ENCODE data around the gene ATF6B.

DNA sequence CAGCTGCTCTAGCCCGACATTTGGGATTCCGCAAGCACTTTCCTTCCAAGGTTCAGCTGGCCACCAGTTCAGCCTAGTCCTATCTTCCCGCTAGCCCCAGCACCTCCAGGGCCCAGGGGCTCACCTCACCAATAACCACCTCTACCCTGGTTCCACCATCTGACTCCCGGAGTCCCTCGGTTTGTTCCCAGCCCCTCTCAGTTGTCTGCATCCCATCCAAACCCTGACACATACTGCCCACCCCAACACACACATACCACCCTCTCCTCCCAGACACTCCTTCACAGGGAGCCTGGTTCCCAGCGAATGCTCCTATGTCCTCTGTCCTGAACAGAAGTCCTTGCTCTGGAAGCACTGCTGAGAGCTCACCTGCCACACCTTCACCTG lies 19.3 kb downstream of the ATF6B start:
- TF ChIP-seq CTCF (conservative IDR thresholded peaks at IDR 0.05) (no peak), EZH2 (IDR thresholded peaks at IDR 0.05; ENCODE audit: low read depth) (no peak)

Measured in PC-9 (cell line).